ENCODE measurements around the gene MDC1. TPM values are rescaled to one million over a fixed set of nuclear protein-coding genes. Genes with fewer than 3 reads are reported as not detected.
A peak's percentile ranks its signal among the peaks of the same experiment; 100 is the strongest.

MDC1 gene
- total RNA-seq, 1 experiment from 2014 or later: 75.8 TPM

- Histone ChIP-seq H3K36me3 (ENCODE audit: control insufficient read depth in 1 of 2, insufficient read depth in 2 of 2, low read length in 2 of 2) (no peaks in the 10 kb centered on the region), H3K9ac (ENCODE audit: low read length) (peak within 1 kb of the TSS; percentile 95), H3K9me2 (ENCODE audit: insufficient read depth) (no peaks in the 10 kb centered on the region), H3K4me1 (ENCODE audit: control insufficient read depth in 1 of 2, insufficient read depth in 2 of 2, low read length in 2 of 2) (peaks cover 60 to 86% of the 10 kb centered on the region in 2 experiments), H3K4me3 (replicated peaks in 1 of 2; ENCODE audit: low read depth in 1 of 2, low read length in 2 of 2) (peak within 1 kb of the TSS; percentile 87 to 98), H3K79me2 (ENCODE audit: insufficient read depth, low read length) (peaks cover 50% of the 10 kb centered on the region), H3K4me2 (ENCODE audit: low read length) (peak within 1 kb of the TSS; percentile 98), H4K20me1 (ENCODE audit: insufficient read depth) (no peaks in the 10 kb centered on the region), H3K27me3 (ENCODE audit: insufficient read depth, low read length) (no peaks in the 10 kb centered on the region), H3K9me3 (ENCODE audit: control insufficient read depth in 1 of 2, insufficient read depth in 1 of 2, low read depth in 1 of 2, low read length in 2 of 2) (no peaks in the 10 kb centered on the region), H3K27ac (ENCODE audit: low read depth, low read length) (peak within 1 kb of the TSS; percentile 98), H2AFZ (ENCODE audit: low read depth, low read length, poor library complexity, severe bottlenecking) (no peak within 1 kb of the TSS)
- ATAC-seq: peak; percentile 29
- ChIA-PET POLR2A (no interaction called here), RAD21 (ENCODE audit: low non-redundant PET in 1 of 2, low total read pairs in 2 of 2, uncharacterized antibody in 2 of 2, unreplicated experiment in 2 of 2) (no interaction called here), CTCF (no interaction called here)
- TSS peak; percentile 53 for BruUV-seq (replicated peaks)
- TF ChIP-seq POLR2AphosphoS5 (IDR thresholded peaks at IDR 0.05; ENCODE audit: low read depth, low read length) (peak; percentile 44), RAD21 (IDR thresholded peaks at IDR 0.05; ENCODE audit: low read depth) (no peak)
- DNase-seq (ENCODE audit: low read depth, low spot score): no peak
- intact Hi-C loops (cut with micrococcal nuclease): loop anchor here (2.0 kb wide), 1 partner anchor 35 kb away; the partner anchor contains the start of gene TUBB
These were observed 30.8 kb downstream of the MDC1 start, which contains the start of gene PPP1R18 for GRCh38 chr6:30686009-30686907. PPP1R18 (minus strand) TSS chr6:30686645; CDS start chr6:30686018, 627 bp downstream.

GRCh38 chr6:30685157-30686008 is 31.7 kb downstream of the MDC1 start:
- no peaks in the 10 kb centered on the region for H3K9me2 ChIP-seq (ENCODE audit: insufficient read depth)
- CTCF ChIA-PET: no interaction called here
- no peaks in the 10 kb centered on the region for H4K20me1 ChIP-seq (ENCODE audit: insufficient read depth)
- RAD21 ChIA-PET (ENCODE audit: low non-redundant PET in 1 of 2, low total read pairs in 2 of 2, uncharacterized antibody in 2 of 2, unreplicated experiment in 2 of 2): no interaction called here
- H3K9me3 ChIP-seq (ENCODE audit: control insufficient read depth in 1 of 2, insufficient read depth in 1 of 2, low read depth in 1 of 2, low read length in 2 of 2): no peaks in the 10 kb centered on the region
- H2AFZ ChIP-seq (ENCODE audit: low read depth, low read length, poor library complexity, severe bottlenecking): no peak overlapping the region
- peak overlapping the region; percentile 98 for H3K4me2 ChIP-seq (ENCODE audit: low read length)
- peak overlapping the region; percentile 95 for H3K9ac ChIP-seq (ENCODE audit: low read length)
- peaks cover 57 to 79% of the 10 kb centered on the region in 2 experiments for H3K4me1 ChIP-seq (ENCODE audit: control insufficient read depth in 1 of 2, insufficient read depth in 2 of 2, low read length in 2 of 2)
- intact Hi-C loops (cut with micrococcal nuclease): loop anchor here (2.0 kb wide), 1 partner anchor 35 kb away; the partner anchor contains the start of gene TUBB
- peak overlapping the region; percentile 87 to 98 for H3K4me3 ChIP-seq (replicated peaks in 1 of 2; ENCODE audit: low read depth in 1 of 2, low read length in 2 of 2)
- POLR2A ChIA-PET: no interaction called here
- ATAC-seq (no peak), DNase-seq (ENCODE audit: low read depth, low spot score) (no peak)
- peak overlapping the region; percentile 98 for H3K27ac ChIP-seq (ENCODE audit: low read depth, low read length)
- H3K27me3 ChIP-seq (ENCODE audit: insufficient read depth, low read length): no peaks in the 10 kb centered on the region
- no TSS peak for BruUV-seq (replicated peaks)
- H3K36me3 ChIP-seq (ENCODE audit: control insufficient read depth in 1 of 2, insufficient read depth in 2 of 2, low read length in 2 of 2): no peaks in the 10 kb centered on the region
- H3K79me2 ChIP-seq (ENCODE audit: insufficient read depth, low read length): peaks cover 56% of the 10 kb centered on the region
- TF ChIP-seq CTCF (IDR thresholded peaks at IDR 0.05 in 2 of 3, conservative IDR thresholded peaks at IDR 0.05 in 1 of 3; ENCODE audit: borderline replicate concordance in 1 of 3, insufficient read depth in 1 of 3, low read depth in 2 of 3, low read length in 2 of 3): peak in 2 of 3 experiments; percentile 9 to 17; a peak in 1 of 6 replicates
- no peak for TF ChIP-seq MAX (IDR thresholded peaks at IDR 0.05)
- TF ChIP-seq EGR1 (IDR thresholded peaks at IDR 0.05; ENCODE audit: low read depth): no peak
- no peak for TF ChIP-seq REST (IDR thresholded peaks at IDR 0.05; ENCODE audit: low read depth)
- TF ChIP-seq CEBPB (IDR thresholded peaks at IDR 0.05; ENCODE audit: low read depth): no peak
- TF ChIP-seq ELF1 (IDR thresholded peaks at IDR 0.05; ENCODE audit: borderline replicate concordance, low read depth): no peak
- TF ChIP-seq ATF3 (IDR thresholded peaks at IDR 0.05): no peak
